GM20431 (cell line): ENCODE data around the gene GABRA5.
"Not testable (repeated sequence)": the region's sequence is repeated elsewhere in the genome, so short reads cannot be mapped to it uniquely, and the experiment has no call there.

ENCODE experiments used
- in situ Hi-C: fragments of 300-500 bp; cut with MseI, MboI; formaldehyde crosslinking; loops from one replicate; pipeline ENCODE4 v1.15.0; 2020; ENCODE audit warnings: low sequenced_read_pairs; ENCODE audit not compliant: unreplicated experiment

Gene GABRA5

GRCh38 chr15:26874774-26875475 lies 8.1 kb downstream of the GABRA5 start:
- in situ Hi-C loops: no loop called here

- in situ Hi-C loops: no loop called here
Observed at GRCh38 chr15:26875476-26875850, 8.6 kb downstream of the GABRA5 start.

DNA sequence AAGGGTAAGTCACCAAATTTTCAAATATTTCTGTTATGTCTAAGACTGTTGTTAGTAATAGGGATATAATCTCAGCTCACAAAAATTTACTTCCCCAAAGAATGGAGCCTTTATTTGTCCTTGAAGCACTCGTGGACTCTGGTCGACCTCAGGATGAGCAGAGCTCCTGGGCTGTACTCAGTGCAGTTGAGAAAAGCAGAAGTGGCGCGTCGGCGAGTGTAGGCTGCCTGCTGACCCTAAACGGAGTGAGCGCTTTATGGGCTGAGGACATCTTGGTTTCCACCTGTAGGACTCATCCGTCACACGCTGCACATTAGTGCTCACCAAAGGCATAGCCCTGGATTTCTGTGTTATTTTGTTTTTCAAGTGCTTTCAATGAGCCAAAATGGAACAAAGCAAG lies 11.0 kb downstream of the GABRA5 start:
- in situ Hi-C loops: no loop called here

GRCh38 chr15:26879706-26880105 lies 12.8 kb downstream of the GABRA5 start:
- in situ Hi-C loops: no loop called here

GRCh38 chr15:26882112-26882511 lies 15.2 kb downstream of the GABRA5 start:
- in situ Hi-C loops: no loop called here

- in situ Hi-C loops: no loop called here
Observed at GRCh38 chr15:26882616-26883365, 15.9 kb downstream of the GABRA5 start.

DNA sequence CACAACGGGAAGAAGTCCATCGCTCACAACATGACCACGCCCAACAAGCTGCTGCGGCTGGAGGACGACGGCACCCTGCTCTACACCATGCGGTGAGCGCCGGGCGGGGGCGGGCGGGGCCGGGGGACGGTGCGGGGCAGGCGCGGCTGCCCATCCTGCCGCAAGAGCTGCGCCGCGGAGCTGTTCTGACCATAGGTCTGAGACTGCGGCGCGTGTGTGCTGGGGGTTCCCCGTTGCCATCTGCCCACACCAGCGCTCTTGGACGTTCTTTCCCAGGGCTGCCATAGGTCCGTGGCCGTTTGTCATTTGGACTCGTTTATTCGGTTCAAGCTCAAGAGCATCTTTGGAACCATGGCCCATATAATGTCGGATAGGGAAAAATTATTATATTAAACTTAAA lies 16.6 kb downstream of the GABRA5 start:
- in situ Hi-C loops: no loop called here

GRCh38 chr15:26886566-26886965 lies 19.7 kb downstream of the GABRA5 start:
- in situ Hi-C loops: no loop called here

GRCh38 chr15:26887926-26888666 lies 21.2 kb downstream of the GABRA5 start:
- in situ Hi-C loops: no loop called here

DNA sequence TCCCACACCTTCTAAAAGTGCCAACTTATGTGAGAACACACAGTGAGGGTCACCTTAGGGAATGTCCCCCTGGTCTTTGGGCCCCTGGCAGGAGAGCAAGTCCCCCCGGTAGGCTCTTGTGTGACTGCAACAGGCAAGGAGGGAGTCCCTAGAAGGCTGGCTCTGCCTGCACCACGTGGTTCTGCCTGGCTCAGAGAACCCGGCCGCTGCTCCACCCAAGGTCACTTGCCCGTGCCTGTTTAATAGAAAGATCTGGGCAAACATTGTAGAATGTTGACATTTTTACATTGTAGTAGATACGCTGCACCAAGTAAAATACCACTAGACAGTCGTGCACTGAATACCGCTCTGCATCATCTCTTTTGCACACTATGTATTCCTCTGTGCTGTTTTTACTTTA lies 21.9 kb downstream of the GABRA5 start:
- in situ Hi-C loops: no loop called here

DNA sequence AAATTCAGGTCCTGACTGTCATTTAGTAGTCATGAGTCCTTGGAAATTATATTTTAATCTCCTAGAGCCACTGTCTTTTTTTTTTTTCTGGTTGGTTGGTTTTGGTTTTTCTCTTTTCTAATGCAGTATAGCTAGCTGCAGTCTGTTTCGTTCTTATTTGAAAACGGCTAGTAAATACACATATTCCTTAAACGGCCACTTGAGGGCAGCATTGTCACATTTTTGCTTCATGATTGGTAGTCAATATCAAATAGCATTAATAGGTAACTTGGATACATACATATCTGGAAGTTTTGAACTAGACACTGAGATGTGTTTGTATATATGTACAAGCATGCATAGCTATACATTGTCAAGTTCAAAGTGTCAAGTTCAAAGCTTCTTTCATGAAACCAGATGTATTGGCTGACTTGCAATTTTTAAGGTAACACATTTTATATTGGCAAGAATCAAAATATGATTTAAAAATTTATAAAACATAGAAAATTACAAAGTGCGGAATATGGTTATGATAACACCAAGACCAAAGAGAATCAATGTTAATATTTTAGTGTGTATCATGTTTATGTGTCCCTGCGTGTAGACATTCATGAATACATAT lies 22.5 kb downstream of the GABRA5 start:
- in situ Hi-C loops: no loop called here

GRCh38 chr15:26890451-26890850 lies 23.6 kb downstream of the GABRA5 start:
- in situ Hi-C loops: no loop called here

DNA sequence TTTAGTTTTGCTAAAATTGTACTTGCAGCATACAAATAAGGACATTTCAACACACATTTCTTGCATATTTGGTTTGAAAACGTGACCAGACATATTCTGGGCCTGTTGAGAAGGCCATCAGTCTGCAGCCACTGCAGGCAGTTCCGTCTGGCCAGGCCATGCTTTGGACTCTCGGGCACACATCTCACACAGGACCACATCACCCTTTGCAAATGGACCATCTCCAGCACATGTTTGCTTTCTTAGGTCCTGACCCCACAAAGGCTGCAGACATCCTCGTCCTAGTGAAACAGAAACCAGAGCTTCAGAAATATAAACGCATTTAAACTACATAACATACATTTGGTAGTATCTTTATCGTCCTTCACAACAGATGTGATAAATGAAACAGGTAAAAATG lies 24.1 kb downstream of the GABRA5 start:
- in situ Hi-C loops: no loop called here

- in situ Hi-C loops: no loop called here
Observed at GRCh38 chr15:26891448-26892181, 24.8 kb downstream of the GABRA5 start.

DNA sequence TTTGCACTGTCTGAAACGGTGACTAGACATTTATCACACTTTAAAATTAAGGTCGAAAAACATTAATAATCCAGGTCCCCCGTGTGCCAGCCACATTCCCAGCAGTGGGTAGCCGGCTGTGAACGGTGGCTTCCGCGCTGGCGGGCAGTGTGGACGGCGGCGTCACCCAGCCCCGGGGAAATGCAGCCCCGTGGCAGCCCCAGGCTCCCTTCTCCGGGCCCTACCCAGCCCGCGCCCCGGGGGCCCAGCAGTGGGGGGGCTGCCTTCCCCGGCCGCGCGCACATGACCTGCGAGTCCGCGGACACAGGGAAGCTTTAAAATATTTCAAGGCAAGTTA lies 25.3 kb downstream of the GABRA5 start:
- in situ Hi-C loops: no loop called here

GRCh38 chr15:26892678-26893077 lies 25.8 kb downstream of the GABRA5 start:
- in situ Hi-C loops: no loop called here

GRCh38 chr15:26893351-26894065 lies 26.6 kb downstream of the GABRA5 start:
- in situ Hi-C loops: no loop called here

GRCh38 chr15:26894181-26894580 lies 27.3 kb downstream of the GABRA5 start:
- in situ Hi-C loops: no loop called here

GRCh38 chr15:26895346-26895745 lies 28.5 kb downstream of the GABRA5 start:
- in situ Hi-C loops: not testable (repeated sequence)

- in situ Hi-C loops: no loop called here
Observed at GRCh38 chr15:26899658-26900057, 32.8 kb downstream of the GABRA5 start.
